ENCODE measurements around the gene TFB2M.

DNA sequence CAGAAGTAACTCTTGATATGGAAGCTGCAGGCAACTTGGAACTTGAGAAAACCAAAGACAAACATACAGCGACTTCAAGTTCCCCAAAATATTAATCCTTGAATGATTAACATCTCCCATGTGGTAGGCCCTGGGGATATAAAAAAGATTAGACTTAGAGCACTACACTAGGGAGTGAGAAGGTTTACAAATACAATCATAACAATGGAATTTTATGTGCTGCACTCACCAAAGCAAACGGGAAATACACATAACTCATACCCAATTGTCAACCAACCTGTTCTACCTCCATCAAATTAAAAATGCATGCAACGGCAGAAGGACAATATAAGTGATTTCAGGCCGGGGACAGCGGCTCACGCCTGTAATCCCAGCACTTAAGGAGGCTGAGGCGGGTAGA lies 62.7 kb downstream of the TFB2M start:
- TF ChIP-seq, protein P1, sequence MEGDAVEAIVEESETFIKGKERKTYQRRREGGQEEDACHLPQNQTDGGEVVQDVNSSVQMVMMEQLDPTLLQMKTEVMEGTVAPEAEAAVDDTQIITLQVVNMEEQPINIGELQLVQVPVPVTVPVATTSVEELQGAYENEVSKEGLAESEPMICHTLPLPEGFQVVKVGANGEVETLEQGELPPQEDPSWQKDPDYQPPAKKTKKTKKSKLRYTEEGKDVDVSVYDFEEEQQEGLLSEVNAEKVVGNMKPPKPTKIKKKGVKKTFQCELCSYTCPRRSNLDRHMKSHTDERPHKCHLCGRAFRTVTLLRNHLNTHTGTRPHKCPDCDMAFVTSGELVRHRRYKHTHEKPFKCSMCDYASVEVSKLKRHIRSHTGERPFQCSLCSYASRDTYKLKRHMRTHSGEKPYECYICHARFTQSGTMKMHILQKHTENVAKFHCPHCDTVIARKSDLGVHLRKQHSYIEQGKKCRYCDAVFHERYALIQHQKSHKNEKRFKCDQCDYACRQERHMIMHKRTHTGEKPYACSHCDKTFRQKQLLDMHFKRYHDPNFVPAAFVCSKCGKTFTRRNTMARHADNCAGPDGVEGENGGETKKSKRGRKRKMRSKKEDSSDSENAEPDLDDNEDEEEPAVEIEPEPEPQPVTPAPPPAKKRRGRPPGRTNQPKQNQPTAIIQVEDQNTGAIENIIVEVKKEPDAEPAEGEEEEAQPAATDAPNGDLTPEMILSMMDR (IDR thresholded peaks at IDR 0.05): no peak
- TF ChIP-seq EZH2 (IDR thresholded peaks at IDR 0.05; ENCODE audit: borderline replicate concordance, insufficient read depth, low read depth, low read length, poor library complexity, severe bottlenecking): no peak

All from B cell (primary cell).